Measurements from ENCODE around the gene HOXC10. TPM values are rescaled to one million over a fixed set of nuclear protein-coding genes. Genes with fewer than 3 reads are reported as not detected.

Gene HOXC10
- total and polyA plus RNA-seq, 7 experiments from 2014 or later: not detected

DNA sequence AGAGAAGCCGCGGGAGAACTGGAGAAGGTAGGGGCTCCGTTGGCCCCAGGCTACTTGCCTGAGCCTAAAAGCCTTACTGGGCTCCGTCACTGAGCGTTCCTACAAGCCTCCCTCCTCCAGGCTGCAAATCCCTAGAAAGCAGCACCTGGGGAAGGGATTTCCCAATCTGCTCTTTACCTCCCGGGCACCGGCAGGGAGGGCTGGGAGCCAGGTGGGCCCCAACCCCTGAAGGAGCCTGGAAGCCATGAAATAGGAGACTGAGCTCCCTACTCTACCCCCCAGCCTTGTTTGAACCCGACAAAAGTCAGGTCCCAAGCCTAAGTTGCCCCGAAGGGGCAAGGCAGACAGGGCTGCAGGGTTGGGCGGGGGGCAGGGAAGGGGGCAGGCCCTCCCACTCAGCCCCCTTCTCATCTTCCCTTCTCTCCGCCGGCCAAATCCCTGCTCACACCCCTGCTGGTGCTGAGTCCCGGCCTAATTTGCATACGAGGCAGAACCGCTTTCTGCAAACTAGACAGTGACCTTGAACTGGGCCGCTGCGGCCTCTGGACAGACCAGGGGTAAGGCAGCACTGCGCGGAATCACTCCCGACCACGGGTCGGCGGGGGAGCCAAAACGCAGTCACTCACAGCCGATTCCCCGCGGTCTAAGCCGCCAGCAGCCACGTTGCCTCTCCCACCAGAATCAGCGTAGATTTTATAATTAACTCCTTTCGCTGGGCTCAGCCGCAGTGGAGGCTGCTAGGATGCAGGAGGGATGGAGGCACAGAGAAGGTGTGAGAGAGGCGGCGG, 34.0 kb upstream of the HOXC10 start:
- Histone ChIP-seq H3K4me3 (ENCODE audit: low read length) (no peak overlapping the region), H3K4me1 (ENCODE audit: control insufficient read depth in 2 of 2, insufficient read depth in 2 of 2, low read length in 2 of 2) (peaks cover 0 to 15% of the 10 kb centered on the region in 2 donors), H3K27ac (ENCODE audit: low read depth, low read length) (no peak overlapping the region), H3K27me3 (ENCODE audit: control insufficient read depth in 2 of 2, insufficient read depth in 2 of 2, low read length in 2 of 2) (peaks cover 29 to 74% of the 10 kb centered on the region in 2 donors), H3K36me3 (ENCODE audit: control insufficient read depth in 2 of 3, insufficient read depth in 3 of 3, low read length in 3 of 3) (no peaks in the 10 kb centered on the region), H3K9me3 (ENCODE audit: control insufficient read depth in 2 of 3, low read length in 3 of 3) (no peaks in the 10 kb centered on the region)
- no peak for ATAC-seq
- ChIA-PET CTCF (no interaction called here), POLR2A (interaction anchor here (0.6 kb wide), 1 partner anchor 101 kb away, joined by 5 read pairs; no protein-coding TSS in a partner anchor)
- intact Hi-C loops (cut with micrococcal nuclease): loop anchor here in 1 of 2 donors (5.0 kb wide), 1 partner anchor 36 kb away; the partner anchor contains the start of gene HOXC10
- Mint-ChIP-seq H3K9me3 (peaks cover 0 to 20% (median 3%) of the 10 kb centered on the region in 11 donors), H3K36me3 (peaks cover 0 to 4% (median 0%) of the 10 kb centered on the region in 5 donors), H3K27ac (peak overlapping the region in 4 of 9 donors; percentile 25 to 88 (median 77)), H3K4me3 (peak overlapping the region in 6 of 10 donors; percentile 12 to 61 (median 44)), H3K27me3 (peaks cover 79 to 95% (median 89%) of the 10 kb centered on the region in 5 donors), H3K4me1 (peaks cover 5 to 47% (median 19%) of the 10 kb centered on the region in 7 donors)
- DNase-seq: no peak

DNA sequence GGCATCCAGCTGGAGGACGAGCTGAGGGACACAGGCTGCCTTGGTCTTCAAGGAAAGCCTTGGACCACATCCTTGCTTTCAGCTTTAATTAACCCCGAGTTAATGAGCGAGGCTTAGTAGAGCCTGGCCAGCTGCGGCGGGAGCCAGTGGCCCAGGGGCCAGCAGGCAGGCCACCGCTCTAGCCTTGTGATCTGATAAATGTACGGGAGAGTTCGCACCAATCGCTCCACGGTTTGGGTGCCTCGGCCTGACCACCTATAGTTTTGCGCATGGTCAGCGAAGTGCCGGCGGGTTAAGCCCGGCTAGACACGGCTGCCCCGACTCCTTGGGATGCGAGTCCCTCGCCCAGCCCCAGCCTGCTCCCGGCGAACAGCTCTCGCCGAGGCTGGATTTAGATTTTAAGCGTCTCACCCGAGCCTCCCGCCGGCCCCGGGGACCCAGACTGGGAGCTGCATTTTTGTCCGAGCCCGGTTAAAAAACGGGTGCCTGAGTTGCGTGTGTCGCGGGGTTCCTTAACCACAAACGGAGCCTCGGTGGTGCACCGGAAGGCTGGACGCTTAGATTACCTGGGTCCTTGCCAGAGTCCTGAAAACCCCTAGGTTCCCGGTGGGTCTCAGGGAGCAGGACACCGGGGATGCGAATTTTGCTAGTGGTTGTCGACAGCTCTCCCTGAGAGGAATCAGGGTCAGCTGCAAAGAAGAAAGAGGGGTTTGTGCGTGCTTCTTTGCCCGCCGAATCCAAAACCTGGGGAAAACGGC, 33.2 kb upstream of the HOXC10 start:
- POLR2A ChIA-PET: no interaction called here
- H3K36me3 ChIP-seq (ENCODE audit: control insufficient read depth in 2 of 3, insufficient read depth in 3 of 3, low read length in 3 of 3): no peaks in the 10 kb centered on the region
- intact Hi-C loops (cut with micrococcal nuclease): loop anchor here in 1 of 2 donors (5.0 kb wide), 1 partner anchor 36 kb away; the partner anchor contains the start of gene HOXC10
- H3K27ac ChIP-seq (ENCODE audit: low read depth, low read length): no peak overlapping the region
- H3K4me3 Mint-ChIP-seq: peak overlapping the region in 6 of 10 donors; percentile 12 to 61 (median 44)
- H3K27me3 ChIP-seq (ENCODE audit: control insufficient read depth in 2 of 2, insufficient read depth in 2 of 2, low read length in 2 of 2): peaks cover 34 to 70% of the 10 kb centered on the region in 2 donors
- CTCF ChIA-PET: interaction anchor here (0.8 to 1.6 kb wide), 2 partner anchors 9 to 15 kb away, joined by 3 to 4 read pairs; no protein-coding TSS in a partner anchor
- peak overlapping the region in 6 of 9 donors; percentile 8 to 88 (median 74) for H3K27ac Mint-ChIP-seq
- DNase-seq (no peak), ATAC-seq (no peak)
- peaks cover 79 to 95% (median 89%) of the 10 kb centered on the region in 5 donors for H3K27me3 Mint-ChIP-seq
- no peak overlapping the region for H3K4me3 ChIP-seq (ENCODE audit: low read length)
- peaks cover 9 to 55% (median 25%) of the 10 kb centered on the region in 7 donors for H3K4me1 Mint-ChIP-seq
- peaks cover 4 to 15% of the 10 kb centered on the region in 2 donors for H3K4me1 ChIP-seq (ENCODE audit: control insufficient read depth in 2 of 2, insufficient read depth in 2 of 2, low read length in 2 of 2)
- peaks cover 0 to 4% (median 0%) of the 10 kb centered on the region in 5 donors for H3K36me3 Mint-ChIP-seq
- H3K9me3 ChIP-seq (ENCODE audit: control insufficient read depth in 2 of 3, low read length in 3 of 3): no peaks in the 10 kb centered on the region
- H3K9me3 Mint-ChIP-seq: peaks cover 0 to 22% (median 4%) of the 10 kb centered on the region in 11 donors

DNA sequence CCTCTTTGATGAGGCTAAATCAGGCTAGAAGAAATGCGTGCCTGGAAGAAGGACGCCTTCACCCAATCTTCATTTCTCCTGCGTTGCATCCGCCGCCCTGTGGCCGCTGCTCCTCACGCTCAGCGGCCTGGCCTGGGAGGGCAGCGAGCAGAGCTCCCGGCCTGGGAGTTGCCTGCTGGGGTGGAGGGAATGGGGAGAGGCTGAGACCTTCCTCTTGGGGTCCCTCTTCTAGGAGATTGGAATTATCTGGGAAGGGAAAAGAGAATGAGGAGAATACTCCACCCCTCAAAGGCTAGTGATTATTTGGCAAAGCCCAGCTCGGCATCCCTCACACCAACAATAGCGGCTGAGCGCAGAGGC, 32.6 kb upstream of the HOXC10 start:
- no peaks in the 10 kb centered on the region for H3K9me3 ChIP-seq (ENCODE audit: control insufficient read depth in 2 of 3, low read length in 3 of 3)
- Mint-ChIP-seq H3K4me1 (peaks cover 9 to 57% (median 26%) of the 10 kb centered on the region in 7 donors), H3K9me3 (peaks cover 0 to 22% (median 4%) of the 10 kb centered on the region in 11 donors), H3K36me3 (peaks cover 0 to 4% (median 0%) of the 10 kb centered on the region in 5 donors), H3K27me3 (peaks cover 79 to 96% (median 89%) of the 10 kb centered on the region in 5 donors), H3K27ac (peak overlapping the region in 6 of 9 donors; percentile 8 to 88 (median 74)), H3K4me3 (peak overlapping the region in 4 of 10 donors; percentile 16 to 59 (median 41))
- intact Hi-C loops (cut with micrococcal nuclease): loop anchor here in 1 of 2 donors (5.0 kb wide), 1 partner anchor 35 kb away; the partner anchor contains the start of gene HOXC10
- no peak overlapping the region for H3K4me3 ChIP-seq (ENCODE audit: low read length)
- POLR2A ChIA-PET: no interaction called here
- no peak overlapping the region for H3K27ac ChIP-seq (ENCODE audit: low read depth, low read length)
- peaks cover 34 to 66% of the 10 kb centered on the region in 2 donors for H3K27me3 ChIP-seq (ENCODE audit: control insufficient read depth in 2 of 2, insufficient read depth in 2 of 2, low read length in 2 of 2)
- CTCF ChIA-PET: interaction anchor here (0.8 to 1.6 kb wide), 2 partner anchors 10 to 14 kb away, joined by 3 to 4 read pairs; no protein-coding TSS in a partner anchor
- ATAC-seq (no peak), DNase-seq (no peak)
- peaks cover 4 to 15% of the 10 kb centered on the region in 2 donors for H3K4me1 ChIP-seq (ENCODE audit: control insufficient read depth in 2 of 2, insufficient read depth in 2 of 2, low read length in 2 of 2)
- H3K36me3 ChIP-seq (ENCODE audit: control insufficient read depth in 2 of 3, insufficient read depth in 3 of 3, low read length in 3 of 3): no peaks in the 10 kb centered on the region

DNA sequence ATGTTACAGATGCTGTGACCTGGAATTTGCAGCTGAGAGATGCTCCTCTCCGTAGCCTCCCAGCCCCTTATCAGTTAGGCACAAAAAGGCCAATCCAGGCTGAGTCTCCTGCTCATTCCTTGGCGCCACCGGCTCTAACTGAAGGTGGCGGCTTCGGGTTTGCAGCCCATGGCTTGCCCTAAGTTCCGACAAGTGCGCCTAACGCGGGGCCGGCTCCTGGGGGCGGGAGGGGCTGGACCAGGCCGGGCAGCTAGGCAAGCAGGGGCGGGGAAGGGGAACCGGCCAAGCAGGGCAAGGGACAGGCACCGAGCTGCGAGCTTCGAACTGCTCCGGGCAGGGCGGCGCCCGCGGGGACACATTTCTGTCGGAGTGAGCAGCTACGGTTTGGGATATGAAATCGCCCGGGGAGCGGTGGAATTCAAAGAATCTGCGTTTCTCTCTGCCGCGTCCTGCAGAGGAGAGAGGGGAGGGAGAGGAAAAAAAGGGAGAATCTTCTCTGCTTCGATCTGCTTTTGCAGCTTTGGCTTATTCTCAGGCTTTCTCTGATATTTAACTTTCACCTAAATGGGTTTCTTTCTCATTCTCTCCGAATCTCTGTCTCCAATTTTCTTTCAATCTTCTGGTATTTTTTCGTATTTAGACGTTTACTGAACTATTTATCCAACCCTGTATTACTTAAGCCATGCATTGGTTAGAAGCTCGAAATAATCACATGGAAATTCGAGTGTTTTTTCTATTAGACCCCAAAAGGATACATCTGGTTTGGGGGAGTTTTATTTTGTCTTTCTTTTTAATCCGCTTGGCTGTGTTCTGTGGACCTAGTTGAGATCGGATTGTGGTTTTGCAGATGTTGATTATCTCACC, 31.8 kb upstream of the HOXC10 start:
- CTCF ChIA-PET: interaction anchor here (1.5 to 1.6 kb wide), 2 partner anchors 10 to 13 kb away, joined by 4 read pairs; no protein-coding TSS in a partner anchor
- DNase-seq: no peak
- H3K4me3 Mint-ChIP-seq: peak overlapping the region in 7 of 10 donors; percentile 3 to 59 (median 38)
- intact Hi-C loops (cut with micrococcal nuclease): loop anchor here in 1 of 2 donors (5.0 kb wide), 1 partner anchor 34 kb away; the partner anchor contains the start of gene HOXC10
- peaks cover 4 to 15% of the 10 kb centered on the region in 2 donors for H3K4me1 ChIP-seq (ENCODE audit: control insufficient read depth in 2 of 2, insufficient read depth in 2 of 2, low read length in 2 of 2)
- no peaks in the 10 kb centered on the region for H3K9me3 ChIP-seq (ENCODE audit: control insufficient read depth in 2 of 3, low read length in 3 of 3)
- peaks cover 34 to 69% of the 10 kb centered on the region in 2 donors for H3K27me3 ChIP-seq (ENCODE audit: control insufficient read depth in 2 of 2, insufficient read depth in 2 of 2, low read length in 2 of 2)
- no peak overlapping the region for H3K27ac ChIP-seq (ENCODE audit: low read depth, low read length)
- peaks cover 0 to 4% (median 0%) of the 10 kb centered on the region in 5 donors for H3K36me3 Mint-ChIP-seq
- peak overlapping the region in 7 of 9 donors; percentile 23 to 88 (median 75) for H3K27ac Mint-ChIP-seq
- ATAC-seq: no peak
- POLR2A ChIA-PET: interaction anchor here (0.8 kb wide), 1 partner anchor 12 kb away, joined by 3 read pairs; no protein-coding TSS in a partner anchor
- H3K9me3 Mint-ChIP-seq: peaks cover 0 to 22% (median 4%) of the 10 kb centered on the region in 11 donors
- H3K4me3 ChIP-seq (ENCODE audit: low read length): no peak overlapping the region
- H3K27me3 Mint-ChIP-seq: peaks cover 76 to 96% (median 90%) of the 10 kb centered on the region in 5 donors
- no peaks in the 10 kb centered on the region for H3K36me3 ChIP-seq (ENCODE audit: control insufficient read depth in 2 of 3, insufficient read depth in 3 of 3, low read length in 3 of 3)
- H3K4me1 Mint-ChIP-seq: peaks cover 9 to 57% (median 26%) of the 10 kb centered on the region in 7 donors

DNA sequence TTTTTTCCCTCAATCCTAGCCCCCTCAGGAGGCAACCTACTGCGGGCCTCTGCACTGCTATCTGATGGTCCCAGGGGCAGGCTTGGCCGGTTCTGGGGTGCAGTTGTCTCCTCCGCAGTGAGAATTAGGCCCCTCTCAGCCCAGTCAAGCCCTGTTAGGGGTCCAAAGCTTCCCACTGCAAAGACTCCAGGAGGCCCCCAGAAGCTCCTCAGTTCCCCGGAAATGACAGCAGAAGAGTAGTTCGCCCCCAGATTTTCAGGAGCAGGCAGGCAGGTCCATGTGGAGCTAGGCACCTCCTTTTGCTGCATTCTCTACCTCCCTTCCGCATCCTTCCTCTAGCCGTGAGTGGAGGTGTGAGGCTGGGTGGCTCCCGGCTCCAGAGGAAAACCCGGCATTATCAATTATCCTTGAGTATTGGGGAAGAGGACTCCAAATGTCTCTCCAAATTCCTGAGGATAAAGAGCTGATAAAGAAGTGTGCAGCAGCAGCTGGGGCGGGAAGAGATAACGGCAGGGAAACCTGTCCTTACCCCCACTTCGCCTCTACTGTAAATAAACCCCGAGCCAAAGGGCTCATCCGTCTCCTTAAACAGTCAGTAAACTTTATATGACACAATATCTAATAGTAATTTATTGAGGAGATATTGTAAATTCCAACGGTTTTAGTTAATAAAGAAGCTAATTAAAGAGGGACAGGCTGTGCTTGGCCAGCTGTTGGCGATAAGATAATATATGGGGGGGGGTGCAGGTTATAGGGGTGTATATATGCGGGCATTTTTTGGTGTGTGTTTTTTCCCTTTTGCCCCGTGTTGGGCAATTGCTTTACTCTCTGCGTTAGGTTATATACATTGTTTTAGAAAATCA, 30.9 kb upstream of the HOXC10 start:
- H3K4me1 Mint-ChIP-seq: peaks cover 9 to 57% (median 26%) of the 10 kb centered on the region in 7 donors
- POLR2A ChIA-PET: interaction anchor here (0.6 to 0.8 kb wide), 2 partner anchors 11 kb away, joined by 3 to 4 read pairs; no protein-coding TSS in a partner anchor
- H3K4me3 Mint-ChIP-seq: peak overlapping the region in 9 of 10 donors; percentile 14 to 57 (median 38)

More for the DNA sequence above, 30.9 kb upstream of the HOXC10 start:
- Histone ChIP-seq H3K9me3 (ENCODE audit: control insufficient read depth in 2 of 3, low read length in 3 of 3) (no peaks in the 10 kb centered on the region), H3K27ac (ENCODE audit: low read depth, low read length) (no peak overlapping the region), H3K4me1 (ENCODE audit: control insufficient read depth in 2 of 2, insufficient read depth in 2 of 2, low read length in 2 of 2) (peaks cover 4 to 15% of the 10 kb centered on the region in 2 donors), H3K36me3 (ENCODE audit: control insufficient read depth in 2 of 3, insufficient read depth in 3 of 3, low read length in 3 of 3) (no peaks in the 10 kb centered on the region), H3K4me3 (ENCODE audit: low read length) (no peak overlapping the region), H3K27me3 (ENCODE audit: control insufficient read depth in 2 of 2, insufficient read depth in 2 of 2, low read length in 2 of 2) (peaks cover 34 to 72% of the 10 kb centered on the region in 2 donors)
- peak overlapping the region in 4 of 9 donors; percentile 32 to 77 (median 69) for H3K27ac Mint-ChIP-seq
- no peak for ATAC-seq
- peaks cover 0 to 4% (median 0%) of the 10 kb centered on the region in 5 donors for H3K36me3 Mint-ChIP-seq
- no peak for DNase-seq
- peaks cover 0 to 25% (median 5%) of the 10 kb centered on the region in 11 donors for H3K9me3 Mint-ChIP-seq
- CTCF ChIA-PET: interaction anchor here (1.5 kb wide), 1 partner anchor 11 kb away, joined by 4 read pairs; no protein-coding TSS in a partner anchor
- H3K27me3 Mint-ChIP-seq: peaks cover 76 to 94% (median 90%) of the 10 kb centered on the region in 5 donors
- intact Hi-C loops (cut with micrococcal nuclease): loop anchor here in 1 of 2 donors (5.0 kb wide), 1 partner anchor 33 kb away; the partner anchor contains the start of gene HOXC10
